Kidney (tissue), 14 donors: ENCODE results near the gene C11orf91. TPM values are rescaled to one million over a fixed set of nuclear protein-coding genes. Genes with fewer than 3 reads are reported as not detected.

Experiments
- DNase-seq, 5 donors: peaks; one replicate each; pipeline ENCODE4 v3.0.0-alpha.2; 2013 to 2020
- FAIRE-seq: peaks from 2 replicates; lab custom pipeline; 2012; peaks lifted over from hg19 to GRCh38; lab: Jason Lieb, UNC
- H3K27ac ChIP-seq, 2 donors: one replicate each; pipeline ENCODE4 v1.7.0; 2013; ENCODE audit warnings: low read depth in 2 of 2, low read length in 2 of 2, inconsistent platforms in 1 of 2
- H3K27me3 ChIP-seq: one replicate; pipeline ENCODE4 v1.7.1; 2013; ENCODE audit warnings: low read length, inconsistent platforms; ENCODE audit not compliant: control insufficient read depth, insufficient read depth
- H3K36me3 ChIP-seq, 3 donors: one replicate each; pipeline versions ENCODE4 v1.7.0 to v1.7.1; 2013; ENCODE audit warnings: low read length in 3 of 3, control low read depth in 1 of 3, inconsistent platforms in 1 of 3; ENCODE audit not compliant: insufficient read depth in 3 of 3, control insufficient read depth in 2 of 3
- H3K4me1 ChIP-seq, 3 donors: one replicate each; pipeline versions ENCODE4 v1.7.0 to v1.7.1; 2013; ENCODE audit warnings: low read length in 3 of 3, inconsistent platforms in 1 of 3, low read depth in 1 of 3; ENCODE audit not compliant: control insufficient read depth in 2 of 3, insufficient read depth in 2 of 3
- H3K4me3 ChIP-seq, 3 donors: one replicate each; pipeline versions ENCODE4 v1.7.0 to v1.8.1; 2013; ENCODE audit warnings: low read length in 3 of 3, control low read depth in 1 of 3, inconsistent platforms in 1 of 3
- H3K9ac ChIP-seq, 3 donors: one replicate each; pipeline versions ENCODE4 v1.7.0 to v1.7.1; 2013; ENCODE audit warnings: low read length in 3 of 3, control low read depth in 1 of 3, inconsistent platforms in 1 of 3
- H3K9me3 ChIP-seq, 3 donors: one replicate each; pipeline versions ENCODE4 v1.7.0 to v1.7.1; 2013; ENCODE audit warnings: low read length in 3 of 3, control low read depth in 1 of 3, inconsistent platforms in 1 of 3; ENCODE audit not compliant: control insufficient read depth in 2 of 3, insufficient read depth in 1 of 3
- intact Hi-C: fragments of 100-400 bp; cut with DNase I; formaldehyde crosslinking; loops from one replicate; pipeline ENCODE4 v1.11.1; 2022
- polyA plus RNA-seq: library from polyadenylated mRNA; stranded (reverse); fragments of 350-450 nt; fragmentation: Illumina TruSeq; extraction: RNeasy Lipid Tissue Mini Kit (QIAGEN cat#74804); gene quantifications from one replicate; pipeline ENCODE4 v1.2.3, GENCODE V29; 2014; ENCODE audit warnings: low read depth, low replicate concordance; ENCODE audit not compliant: insufficient read depth
- total RNA-seq: library from RNA; stranded (reverse); fragmentation: NEBNext Ultra II Directional; extraction: Animal tissue kit (Norgen Biotek cat#: 25700); gene quantifications from one replicate; pipeline ENCODE4 v1.2.1, GENCODE V29; 2021
- TF ChIP-seq, protein P1 (sequence below): IDR thresholded peaks from 3 replicates; pipeline ENCODE4 v1.5.1; 2012; ENCODE audit warnings: mild to moderate bottlenecking, moderate library complexity, borderline replicate concordance; ENCODE audit not compliant: insufficient read depth; ENCODE audit errors: extremely low read depth
- donor health status: control.
- donor health status: control.
- donor health status: control.
- donor health status: control.
- donor health status: control.
- donor health status: DM: yes; HTN: yes; CAD: no.
- donor health status: Normal renal cell carcinoma (clear cell type).

The C11orf91 gene
- total and polyA plus RNA-seq, 2 donors from 2014 or later, result not detected

DNA sequence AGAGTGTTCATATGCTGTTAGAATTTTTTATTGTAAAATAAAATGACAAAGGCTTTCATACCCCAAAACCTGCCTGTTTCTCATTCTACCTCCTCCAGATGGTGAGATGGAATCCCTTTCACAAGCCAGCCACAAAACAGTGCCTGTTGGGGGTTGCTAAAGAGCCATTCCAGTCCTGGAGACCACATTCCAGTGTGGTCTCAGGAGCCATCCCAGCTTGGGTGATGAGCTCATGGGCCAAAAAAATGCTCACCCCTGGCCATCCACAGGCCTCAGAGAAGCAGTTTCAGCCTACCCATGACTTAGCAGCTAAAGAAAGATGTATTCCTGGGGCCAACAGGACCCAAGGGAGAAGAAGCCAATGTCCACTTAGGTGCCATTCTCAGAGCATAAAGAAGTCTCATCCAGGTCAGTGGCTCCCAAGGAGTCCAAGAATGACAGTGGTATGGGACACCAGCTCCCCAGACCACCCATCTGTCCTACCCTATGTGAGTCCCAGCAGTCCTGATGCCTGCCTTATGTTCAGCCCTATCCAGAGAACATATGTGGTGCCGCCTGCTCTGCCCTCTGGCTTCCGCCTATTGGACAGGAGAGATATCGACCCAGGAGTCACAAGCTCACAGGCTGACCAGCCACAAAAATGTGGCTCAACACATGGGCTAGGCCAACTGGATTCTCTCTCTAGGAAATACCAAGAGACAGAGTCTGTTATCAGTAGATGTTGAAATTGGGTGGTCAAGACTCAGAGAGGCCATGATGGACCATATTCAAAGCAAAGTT, 26.4 kb downstream of the C11orf91 start:
- Histone ChIP-seq H3K27me3 (no peaks in the 10 kb centered on the region), H3K36me3 (no peaks in the 10 kb centered on the region), H3K4me3 (no peak overlapping the region), H3K9ac (no peak overlapping the region), H3K4me1 (no peaks in the 10 kb centered on the region), H3K9me3 (peaks cover 0 to 4% (median 0%) of the 10 kb centered on the region in 3 donors), H3K27ac (no peak overlapping the region)
- intact Hi-C loops, result no loop called here
- TF ChIP-seq, protein P1, sequence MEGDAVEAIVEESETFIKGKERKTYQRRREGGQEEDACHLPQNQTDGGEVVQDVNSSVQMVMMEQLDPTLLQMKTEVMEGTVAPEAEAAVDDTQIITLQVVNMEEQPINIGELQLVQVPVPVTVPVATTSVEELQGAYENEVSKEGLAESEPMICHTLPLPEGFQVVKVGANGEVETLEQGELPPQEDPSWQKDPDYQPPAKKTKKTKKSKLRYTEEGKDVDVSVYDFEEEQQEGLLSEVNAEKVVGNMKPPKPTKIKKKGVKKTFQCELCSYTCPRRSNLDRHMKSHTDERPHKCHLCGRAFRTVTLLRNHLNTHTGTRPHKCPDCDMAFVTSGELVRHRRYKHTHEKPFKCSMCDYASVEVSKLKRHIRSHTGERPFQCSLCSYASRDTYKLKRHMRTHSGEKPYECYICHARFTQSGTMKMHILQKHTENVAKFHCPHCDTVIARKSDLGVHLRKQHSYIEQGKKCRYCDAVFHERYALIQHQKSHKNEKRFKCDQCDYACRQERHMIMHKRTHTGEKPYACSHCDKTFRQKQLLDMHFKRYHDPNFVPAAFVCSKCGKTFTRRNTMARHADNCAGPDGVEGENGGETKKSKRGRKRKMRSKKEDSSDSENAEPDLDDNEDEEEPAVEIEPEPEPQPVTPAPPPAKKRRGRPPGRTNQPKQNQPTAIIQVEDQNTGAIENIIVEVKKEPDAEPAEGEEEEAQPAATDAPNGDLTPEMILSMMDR, result no peak
- FAIRE-seq, result no peak
- DNase-seq, result no peak

DNA sequence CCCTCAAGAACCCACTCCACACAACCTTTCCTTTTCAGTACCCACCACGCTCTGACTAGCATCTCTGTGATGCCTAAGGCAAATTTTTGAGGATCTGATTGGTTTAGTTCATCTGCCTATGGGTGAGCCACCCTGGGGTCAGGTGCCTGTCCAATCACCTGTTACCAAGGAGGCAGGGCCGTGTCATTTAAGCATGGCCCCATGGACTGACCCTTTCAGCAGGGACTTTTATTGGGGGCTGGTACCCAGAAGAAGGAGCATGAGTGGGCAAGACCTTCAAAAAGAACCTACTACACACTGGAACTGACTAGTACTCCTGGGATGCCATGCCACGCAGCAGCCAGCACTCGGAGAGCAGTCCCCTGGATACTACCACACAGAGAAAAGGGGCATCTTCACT, 28.4 kb downstream of the C11orf91 start:
- TF ChIP-seq, protein P1, result no peak
- Histone ChIP-seq H3K9ac (no peak overlapping the region), H3K4me3 (no peak overlapping the region), H3K27ac (no peak overlapping the region), H3K36me3 (no peaks in the 10 kb centered on the region), H3K9me3 (no peaks in the 10 kb centered on the region), H3K27me3 (no peaks in the 10 kb centered on the region), H3K4me1 (no peaks in the 10 kb centered on the region)
- intact Hi-C loops, result no loop called here
- DNase-seq (no peak), FAIRE-seq (no peak)

DNA sequence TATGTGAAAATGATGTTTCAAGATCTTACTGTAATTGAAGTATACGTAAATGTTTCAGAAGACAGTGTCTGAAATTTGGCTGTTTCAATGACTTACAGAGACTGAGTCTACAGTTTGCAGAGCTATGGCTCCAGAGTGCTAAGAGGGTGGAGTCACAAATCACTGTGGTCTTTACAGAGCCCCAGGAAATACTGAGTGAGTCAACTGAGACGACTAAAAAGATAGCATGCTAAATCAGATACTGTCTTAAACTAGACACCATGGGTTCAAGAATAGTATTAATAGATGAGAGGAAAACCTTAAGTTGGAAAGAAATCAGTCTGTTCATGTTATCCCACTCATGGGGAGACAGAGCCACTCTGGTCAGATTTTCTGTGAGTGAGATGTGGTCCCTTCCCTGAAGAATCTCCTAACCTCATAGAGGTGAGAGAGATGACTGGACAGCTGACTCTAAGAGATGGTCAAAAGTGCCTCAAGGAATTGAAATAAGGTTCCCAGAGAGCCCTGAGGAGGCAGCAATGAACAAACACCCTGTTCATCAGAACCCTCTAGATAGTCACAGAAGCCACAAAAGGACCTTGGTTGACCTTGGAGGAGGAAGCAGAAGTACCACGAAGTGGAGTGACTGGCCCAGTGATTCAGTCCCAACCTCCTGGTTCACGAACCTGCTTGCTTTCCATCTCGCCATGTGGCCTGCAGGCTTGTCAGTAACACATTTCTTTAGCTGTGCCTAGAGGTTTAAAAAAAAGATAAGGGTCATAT, 30.2 kb downstream of the C11orf91 start:
- DNase-seq (no peak), FAIRE-seq (no peak)
- TF ChIP-seq, protein P1, result no peak
- H3K9ac ChIP-seq, result no peak overlapping the region
- H3K27ac ChIP-seq, result no peak overlapping the region
- intact Hi-C loops, result no loop called here
- no peaks in the 10 kb centered on the region for H3K4me1 ChIP-seq
- H3K27me3 ChIP-seq, result no peaks in the 10 kb centered on the region
- H3K36me3 ChIP-seq, result no peaks in the 10 kb centered on the region
- no peak overlapping the region for H3K4me3 ChIP-seq
- no peaks in the 10 kb centered on the region for H3K9me3 ChIP-seq
